Limb (tissue), 2 donors: ENCODE results near the gene PCDHGA7.
"Not testable (repeated sequence)": the region's sequence is repeated elsewhere in the genome, so short reads cannot be mapped to it uniquely, and the experiment has no call there.

Source experiments
- DNase-seq, 2 donors: peaks; one replicate each; pipeline ENCODE4 v3.0.0-alpha.2; 2016; ENCODE audit errors: extremely low spot score in 2 of 2

Gene PCDHGA7

DNA sequence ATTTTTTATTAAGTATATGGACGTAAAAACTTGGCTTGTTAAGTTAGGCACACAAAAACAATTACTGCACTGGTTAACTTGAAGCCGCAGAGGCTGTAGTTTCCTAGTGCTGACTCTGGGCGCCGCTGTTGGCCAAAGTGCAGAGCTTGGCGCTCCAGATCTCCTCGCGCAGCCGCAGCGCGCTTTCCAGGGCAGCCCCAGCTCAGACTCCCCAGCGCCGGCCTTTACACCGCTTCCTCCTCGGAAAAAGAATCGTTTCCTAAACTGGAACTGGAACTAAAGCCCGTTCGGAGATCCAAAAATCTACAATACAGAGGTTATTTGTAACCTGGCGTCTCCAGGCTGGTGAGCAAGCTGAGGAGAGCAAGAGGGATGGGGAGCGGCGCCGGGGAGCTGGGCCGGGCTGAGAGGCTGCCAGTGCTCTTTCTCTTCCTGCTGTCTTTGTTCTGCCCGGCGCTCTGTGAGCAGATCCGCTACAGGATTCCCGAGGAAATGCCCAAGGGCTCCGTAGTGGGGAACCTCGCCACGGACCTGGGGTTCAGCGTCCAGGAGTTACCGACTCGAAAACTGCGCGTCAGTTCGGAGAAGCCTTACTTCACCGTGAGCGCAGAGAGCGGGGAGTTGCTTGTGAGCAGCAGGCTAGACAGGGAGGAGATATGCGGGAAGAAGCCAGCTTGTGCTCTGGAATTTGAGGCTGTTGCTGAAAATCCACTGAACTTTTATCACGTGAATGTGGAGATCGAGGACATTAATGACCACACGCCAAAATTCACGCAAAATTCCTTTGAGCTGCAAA is 15.4 kb downstream of the PCDHGA7 start, which contains the start of gene PCDHGB5:
Gene PCDHGB5, plus strand, starts transcription at position 192 of the 796 bp plus-strand sequence. Its CDS starts 181 bp downstream, at position 373.
- DNase-seq: not testable (repeated sequence)

DNA sequence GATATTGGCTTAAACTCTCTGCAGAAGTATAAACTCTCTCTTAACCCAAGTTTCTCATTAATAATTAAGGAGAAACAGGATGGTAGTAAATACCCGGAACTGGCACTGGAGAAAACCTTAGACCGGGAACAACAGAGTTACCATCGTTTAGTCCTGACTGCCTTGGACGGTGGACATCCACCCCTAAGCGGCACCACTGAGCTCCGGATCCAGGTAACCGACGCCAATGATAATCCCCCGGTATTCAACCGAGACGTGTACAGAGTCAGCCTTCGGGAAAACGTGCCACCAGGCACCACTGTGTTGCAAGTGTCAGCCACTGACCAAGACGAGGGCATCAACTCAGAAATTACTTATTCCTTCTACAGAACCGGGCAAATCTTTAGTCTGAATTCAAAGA is 16.1 kb downstream of the PCDHGA7 start:
- no peak for DNase-seq

DNA sequence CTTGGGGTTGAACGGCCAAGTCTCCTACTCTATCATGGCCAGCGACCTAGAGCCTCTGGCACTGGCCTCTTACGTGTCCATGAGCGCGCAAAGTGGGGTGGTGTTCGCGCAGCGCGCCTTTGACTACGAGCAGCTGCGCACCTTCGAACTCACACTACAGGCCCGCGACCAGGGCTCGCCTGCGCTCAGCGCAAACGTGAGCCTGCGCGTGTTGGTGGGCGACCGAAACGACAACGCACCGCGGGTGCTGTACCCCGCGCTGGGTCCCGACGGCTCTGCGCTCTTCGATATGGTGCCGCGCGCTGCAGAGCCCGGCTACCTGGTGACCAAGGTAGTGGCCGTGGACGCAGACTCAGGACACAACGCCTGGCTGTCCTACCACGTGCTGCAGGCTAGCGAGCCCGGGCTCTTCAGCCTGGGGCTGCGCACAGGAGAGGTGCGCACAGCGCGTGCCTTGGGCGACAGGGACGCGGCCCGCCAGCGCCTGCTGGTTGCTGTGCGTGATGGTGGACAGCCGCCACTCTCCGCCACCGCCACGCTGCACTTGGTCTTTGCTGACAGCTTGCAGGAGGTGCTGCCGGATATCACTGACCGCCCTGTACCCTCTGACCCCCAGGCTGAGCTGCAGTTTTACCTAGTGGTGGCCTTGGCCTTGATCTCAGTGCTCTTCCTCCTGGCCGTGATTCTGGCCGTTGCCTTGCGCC is 17.2 kb downstream of the PCDHGA7 start:
- no peak for DNase-seq

DNA sequence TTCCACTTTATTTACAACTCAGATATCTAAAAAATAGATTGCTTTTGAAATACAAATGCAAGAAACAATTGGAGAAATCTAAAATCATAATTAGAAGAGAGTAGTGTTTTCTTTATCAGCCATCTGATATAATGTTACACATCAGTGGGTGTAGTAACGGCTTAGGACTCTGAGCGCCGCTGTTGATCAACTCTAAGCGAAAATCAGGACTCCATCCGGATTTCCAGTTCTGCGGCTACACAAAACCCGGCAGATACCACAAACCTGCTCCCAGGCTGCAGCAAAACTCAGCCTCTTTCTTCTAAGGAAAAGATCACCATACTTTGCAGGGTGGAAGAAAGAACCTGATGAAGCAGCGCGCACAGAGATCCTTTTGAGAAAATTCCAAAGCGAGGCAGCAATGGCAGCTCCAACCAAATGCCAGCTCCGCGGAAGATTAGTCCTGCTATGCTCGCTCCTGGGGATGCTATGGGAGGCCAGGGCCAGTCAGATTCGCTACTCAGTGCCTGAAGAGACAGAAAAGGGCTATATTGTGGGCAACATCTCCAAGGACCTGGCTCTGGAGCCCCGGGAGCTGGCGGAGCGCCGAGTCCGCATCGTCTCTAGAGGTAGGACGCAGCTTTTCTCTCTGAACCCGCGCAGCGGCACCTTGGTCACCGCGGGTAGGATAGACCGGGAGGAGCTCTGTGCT is 20.2 kb downstream of the PCDHGA7 start, which contains the start of gene PCDHGA9:
Gene PCDHGA9, plus strand, starts transcription at position 226 of the 691 bp plus-strand sequence. Its CDS starts 175 bp downstream, at position 401.
- DNase-seq: peak in 1 of 2 donors; percentile 3

DNA sequence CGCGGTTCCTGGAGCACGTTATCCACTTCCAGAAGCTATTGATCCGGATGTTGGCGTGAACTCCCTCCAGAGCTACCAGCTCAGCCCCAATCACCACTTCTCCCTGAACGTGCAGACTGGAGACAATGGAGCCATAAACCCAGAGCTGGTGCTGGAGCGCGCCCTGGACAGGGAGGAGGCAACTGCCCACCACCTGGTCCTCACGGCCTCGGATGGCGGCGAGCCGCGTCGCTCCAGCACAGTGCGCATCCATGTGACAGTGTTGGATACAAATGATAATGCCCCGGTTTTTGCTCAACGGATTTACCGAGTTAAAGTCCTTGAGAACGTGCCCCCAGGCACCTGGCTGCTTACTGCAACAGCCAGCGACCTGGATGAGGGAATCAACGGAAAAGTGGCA is 20.8 kb downstream of the PCDHGA7 start:
- no peak for DNase-seq

DNA sequence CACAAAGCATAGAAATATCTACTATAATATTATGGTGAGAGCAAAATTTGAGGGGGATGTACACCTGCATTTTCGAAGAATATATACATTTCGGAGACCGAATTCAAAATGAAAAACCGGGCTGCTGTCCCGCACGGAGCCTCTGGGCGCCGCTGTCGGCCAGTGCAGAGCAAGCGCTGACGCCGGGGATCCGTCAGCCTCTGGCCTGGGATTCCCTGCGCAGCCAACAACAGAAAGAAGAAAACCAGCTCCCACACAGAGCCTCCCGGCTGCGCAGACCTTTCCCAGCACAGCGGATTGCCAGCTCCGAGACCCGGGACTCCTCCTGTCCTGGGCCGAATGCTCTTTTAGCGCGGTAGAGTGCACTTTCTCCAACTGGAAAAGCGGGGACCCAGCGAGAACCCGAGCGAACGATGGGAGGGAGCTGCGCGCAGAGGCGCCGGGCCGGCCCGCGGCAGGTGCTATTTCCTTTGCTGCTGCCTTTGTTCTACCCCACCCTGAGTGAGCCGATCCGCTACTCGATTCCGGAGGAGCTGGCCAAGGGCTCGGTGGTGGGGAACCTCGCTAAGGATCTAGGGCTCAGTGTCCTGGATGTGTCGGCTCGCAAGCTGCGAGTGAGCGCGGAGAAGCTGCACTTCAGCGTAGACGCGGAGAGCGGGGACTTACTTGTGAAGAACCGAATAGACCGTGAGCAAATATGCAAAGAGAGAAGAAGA is 25.4 kb downstream of the PCDHGA7 start, which contains the start of gene PCDHGB6:
Gene PCDHGB6, plus strand, starts transcription at position 232 of the 716 bp plus-strand sequence. Its CDS starts 182 bp downstream, at position 414.
- peak; percentile 16 to 61 for DNase-seq

DNA sequence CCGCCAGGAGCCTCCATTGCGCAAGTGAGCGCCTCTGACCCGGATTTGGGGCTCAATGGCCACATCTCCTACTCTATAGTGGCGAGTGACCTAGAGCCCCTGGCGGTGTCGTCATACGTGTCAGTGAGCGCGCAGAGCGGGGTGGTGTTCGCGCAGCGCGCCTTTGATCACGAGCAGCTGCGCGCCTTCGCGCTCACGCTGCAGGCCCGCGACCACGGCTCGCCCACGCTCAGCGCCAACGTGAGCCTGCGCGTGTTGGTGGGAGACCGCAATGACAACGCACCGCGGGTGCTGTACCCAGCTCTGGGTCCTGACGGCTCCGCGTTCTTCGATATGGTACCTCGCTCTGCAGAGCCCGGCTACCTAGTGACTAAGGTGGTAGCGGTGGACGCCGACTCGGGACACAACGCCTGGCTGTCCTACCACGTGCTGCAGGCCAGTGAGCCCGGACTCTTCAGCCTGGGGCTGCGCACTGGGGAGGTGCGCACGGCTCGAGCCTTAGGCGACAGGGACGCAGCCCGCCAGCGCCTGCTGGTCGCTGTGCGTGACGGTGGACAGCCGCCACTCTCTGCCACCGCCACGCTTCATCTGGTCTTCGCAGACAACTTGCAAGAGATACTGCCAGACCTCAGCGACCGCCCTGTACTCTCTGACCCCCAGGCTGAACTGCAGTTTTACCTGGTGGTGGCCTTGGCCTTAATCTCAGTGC is 27.2 kb downstream of the PCDHGA7 start:
- no peak for DNase-seq

DNA sequence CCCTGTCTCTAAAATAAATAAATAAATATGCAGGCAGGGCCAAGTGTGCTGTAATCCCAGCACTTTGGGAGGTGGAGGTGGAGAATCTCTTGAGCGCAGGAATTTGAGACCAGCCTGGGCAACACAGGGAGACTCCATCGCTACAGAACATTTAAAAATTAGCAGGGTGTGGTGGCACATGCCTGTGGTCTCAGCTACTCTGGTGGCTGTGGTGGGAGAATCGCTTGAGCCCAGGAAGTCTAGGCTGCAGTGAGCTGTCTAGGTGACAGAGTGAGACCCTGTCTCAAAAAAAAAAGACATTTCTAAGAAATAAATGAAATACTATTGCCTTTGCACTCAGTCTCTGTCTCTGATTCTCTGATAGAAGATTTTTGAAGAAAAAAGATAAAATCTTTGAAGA is 29.0 kb downstream of the PCDHGA7 start:
- DNase-seq: no peak

DNA sequence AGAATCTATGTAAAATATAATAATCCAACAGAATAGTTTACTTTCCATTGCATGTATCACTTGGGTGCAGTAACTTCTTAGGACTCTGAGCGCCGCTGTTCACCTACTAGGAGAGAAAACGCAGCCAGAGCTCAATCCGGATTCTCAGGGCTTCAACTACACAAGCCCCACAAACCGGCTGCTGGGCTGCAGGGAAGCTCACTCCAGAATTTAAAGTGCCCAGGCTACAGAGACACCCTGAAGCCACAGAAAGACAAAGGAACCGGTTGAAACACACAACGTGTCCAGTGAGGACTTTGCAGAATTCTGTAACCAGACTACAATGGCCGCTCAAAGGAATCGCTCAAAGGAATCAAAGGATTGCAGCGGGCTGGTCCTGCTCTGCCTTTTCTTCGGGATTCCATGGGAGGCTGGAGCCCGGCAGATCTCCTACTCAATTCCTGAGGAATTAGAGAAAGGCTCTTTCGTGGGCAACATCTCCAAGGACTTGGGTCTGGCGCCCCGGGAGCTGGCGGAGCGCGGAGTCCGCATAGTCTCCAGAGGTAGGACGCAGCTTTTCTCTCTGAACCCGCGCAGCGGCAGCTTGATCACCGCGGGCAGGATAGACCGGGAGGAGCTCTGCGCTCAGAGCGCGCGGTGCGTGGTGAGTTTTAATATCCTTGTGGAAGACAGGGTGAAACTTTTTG is 30.5 kb downstream of the PCDHGA7 start, which contains the start of gene PCDHGA10:
Gene PCDHGA10, plus strand, starts transcription at position 134 of the 686 bp plus-strand sequence. Its CDS starts 189 bp downstream, at position 323.
- DNase-seq: peak in 1 of 2 donors; percentile 5

DNA sequence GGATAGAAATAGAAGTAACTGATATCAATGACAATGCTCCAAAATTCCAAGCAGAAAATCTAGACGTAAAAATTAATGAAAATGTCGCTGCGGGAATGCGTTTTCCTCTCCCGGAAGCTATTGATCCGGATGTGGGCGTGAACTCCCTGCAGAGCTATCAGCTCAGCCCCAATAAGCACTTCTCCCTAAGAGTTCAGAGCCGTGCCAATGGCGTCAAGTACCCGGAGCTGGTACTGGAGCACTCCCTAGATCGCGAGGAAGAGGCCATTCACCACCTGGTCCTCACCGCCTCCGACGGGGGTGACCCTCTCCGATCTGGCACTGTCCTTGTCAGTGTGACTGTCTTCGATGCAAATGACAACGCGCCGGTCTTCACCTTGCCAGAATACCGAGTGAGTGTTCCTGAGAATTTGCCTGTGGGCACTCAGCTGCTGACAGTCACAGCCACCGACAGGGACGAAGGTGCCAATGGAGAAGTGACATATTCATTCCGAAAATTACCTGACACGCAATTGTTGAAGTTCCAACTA is 31.1 kb downstream of the PCDHGA7 start:
- DNase-seq: no peak

DNA sequence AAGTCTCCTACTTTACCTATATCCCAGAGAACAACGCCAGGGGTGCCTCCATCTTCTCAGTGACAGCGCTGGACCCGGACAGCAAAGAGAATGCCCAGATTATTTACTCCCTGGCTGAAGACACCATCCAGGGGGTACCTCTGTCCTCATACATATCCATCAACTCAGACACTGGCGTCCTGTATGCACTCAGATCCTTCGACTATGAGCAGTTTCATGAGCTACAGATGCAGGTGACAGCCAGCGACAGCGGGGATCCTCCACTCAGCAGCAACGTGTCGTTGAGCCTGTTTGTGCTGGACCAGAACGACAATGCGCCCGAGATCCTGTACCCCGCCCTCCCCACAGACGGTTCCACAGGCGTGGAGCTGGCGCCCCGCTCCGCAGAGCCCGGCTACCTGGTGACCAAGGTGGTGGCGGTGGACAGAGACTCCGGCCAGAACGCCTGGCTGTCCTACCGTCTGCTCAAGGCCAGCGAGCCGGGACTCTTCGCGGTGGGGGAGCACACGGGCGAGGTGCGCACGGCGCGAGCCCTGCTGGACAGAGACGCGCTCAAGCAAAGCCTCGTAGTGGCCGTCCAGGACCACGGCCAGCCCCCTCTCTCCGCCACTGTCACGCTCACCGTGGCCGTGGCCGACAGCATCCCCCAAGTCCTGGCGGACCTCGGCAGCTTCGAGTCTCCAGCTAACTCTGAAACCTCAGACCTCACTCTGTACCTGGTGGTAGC is 32.2 kb downstream of the PCDHGA7 start:
- not testable (repeated sequence) for DNase-seq

DNA sequence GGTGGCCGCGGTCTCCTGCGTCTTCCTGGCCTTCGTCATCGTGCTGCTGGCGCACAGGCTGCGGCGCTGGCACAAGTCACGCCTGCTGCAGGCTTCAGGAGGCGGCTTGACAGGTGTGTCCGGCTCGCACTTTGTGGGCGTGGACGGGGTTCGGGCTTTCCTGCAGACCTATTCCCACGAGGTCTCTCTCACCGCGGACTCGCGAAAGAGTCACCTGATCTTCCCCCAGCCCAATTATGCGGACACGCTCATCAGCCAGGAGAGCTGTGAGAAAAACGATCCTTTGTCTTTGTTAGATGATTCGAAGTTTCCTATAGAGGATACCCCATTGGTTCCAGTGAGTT is 32.7 kb downstream of the PCDHGA7 start:
- not testable (repeated sequence) for DNase-seq

DNA sequence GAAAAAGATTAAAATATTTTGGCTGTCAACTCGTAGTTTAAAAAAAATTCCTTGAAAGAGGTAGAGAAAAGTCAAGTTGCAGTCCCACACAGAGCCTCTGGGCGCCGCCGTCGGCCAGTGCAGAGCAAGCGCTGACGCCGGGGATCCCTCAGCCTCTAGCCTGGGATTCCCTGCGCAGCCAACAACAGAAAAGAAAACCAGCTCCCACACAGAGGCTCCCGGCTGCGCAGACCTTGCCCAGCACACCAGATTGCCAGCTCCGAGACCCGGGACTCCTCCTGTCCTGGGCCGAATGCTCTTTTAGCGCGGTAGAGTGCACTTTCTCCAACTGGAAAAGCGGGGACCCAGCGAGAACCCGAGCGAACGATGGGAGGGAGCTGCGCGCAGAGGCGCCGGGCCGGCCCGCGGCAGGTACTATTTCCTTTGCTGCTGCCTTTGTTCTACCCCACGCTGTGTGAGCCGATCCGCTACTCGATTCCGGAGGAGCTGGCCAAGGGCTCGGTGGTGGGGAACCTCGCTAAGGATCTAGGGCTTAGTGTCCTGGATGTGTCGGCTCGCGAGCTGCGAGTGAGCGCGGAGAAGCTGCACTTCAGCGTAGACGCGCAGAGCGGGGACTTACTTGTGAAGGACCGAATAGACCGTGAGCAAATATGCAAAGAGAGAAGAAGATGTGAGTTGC is 35.1 kb downstream of the PCDHGA7 start, which contains the start of gene PCDHGB7:
Gene PCDHGB7, plus strand, starts transcription at position 184 of the 679 bp plus-strand sequence. Its CDS starts 183 bp downstream, at position 367.
- DNase-seq: peak; percentile 44 to 67

DNA sequence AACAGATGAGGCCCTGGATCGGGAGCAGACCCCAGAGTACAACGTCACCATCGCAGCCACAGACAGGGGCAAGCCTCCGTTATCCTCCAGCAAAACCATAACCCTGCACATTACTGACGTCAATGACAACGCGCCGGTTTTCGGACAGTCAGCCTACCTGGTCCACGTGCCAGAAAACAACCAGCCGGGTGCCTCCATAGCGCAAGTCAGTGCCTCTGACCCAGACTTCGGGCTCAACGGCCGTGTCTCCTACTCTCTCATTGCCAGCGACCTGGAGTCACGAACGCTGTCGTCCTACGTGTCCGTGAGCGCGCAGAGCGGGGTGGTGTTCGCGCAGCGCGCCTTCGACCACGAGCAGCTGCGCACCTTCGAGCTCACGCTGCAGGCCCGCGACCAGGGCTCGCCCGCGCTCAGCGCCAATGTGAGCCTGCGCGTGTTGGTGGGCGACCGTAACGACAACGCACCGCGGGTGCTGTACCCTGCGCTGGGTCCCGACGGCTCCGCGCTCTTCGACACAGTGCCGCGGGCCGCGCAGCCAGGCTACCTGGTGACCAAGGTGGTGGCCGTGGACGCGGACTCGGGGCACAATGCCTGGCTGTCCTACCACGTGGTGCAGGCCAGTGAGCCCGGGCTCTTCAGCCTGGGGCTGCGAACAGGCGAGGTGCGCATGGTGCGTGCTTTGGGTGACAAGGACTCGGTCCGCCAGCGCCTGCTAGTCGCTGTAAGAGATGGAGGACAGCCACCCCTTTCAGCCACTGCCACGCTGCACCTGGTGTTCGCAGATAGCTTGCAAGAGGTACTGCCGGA is 36.7 kb downstream of the PCDHGA7 start:
- no peak for DNase-seq

DNA sequence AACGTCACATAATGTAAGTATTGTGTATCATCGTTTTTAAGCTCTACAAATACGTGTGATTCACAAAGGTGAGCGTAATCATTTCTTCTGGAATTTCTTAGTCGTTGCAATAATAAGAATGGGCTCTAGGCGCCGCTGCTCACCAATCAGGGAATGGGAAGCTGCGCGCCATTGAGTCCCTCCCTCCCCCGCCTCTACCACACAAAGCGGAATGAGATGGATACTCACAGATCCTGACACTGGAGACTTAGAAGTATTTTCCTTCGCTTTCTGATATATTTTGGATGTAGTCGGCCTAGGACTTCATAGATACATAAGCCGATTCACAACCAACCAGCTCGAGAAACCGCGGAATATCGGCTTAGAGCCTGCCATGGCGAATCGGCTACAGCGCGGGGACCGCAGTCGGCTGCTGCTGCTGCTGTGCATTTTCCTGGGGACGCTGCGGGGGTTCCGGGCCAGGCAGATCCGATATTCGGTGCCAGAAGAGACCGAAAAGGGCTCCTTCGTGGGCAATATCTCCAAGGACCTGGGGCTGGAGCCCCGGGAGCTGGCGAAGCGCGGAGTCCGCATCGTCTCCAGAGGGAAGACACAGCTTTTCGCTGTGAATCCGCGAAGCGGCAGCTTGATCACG is 38.4 kb downstream of the PCDHGA7 start, which contains the start of gene PCDHGA11:
Gene PCDHGA11, plus strand, starts transcription at position 197 of the 634 bp plus-strand sequence. Its CDS starts 177 bp downstream, at position 374.
- no peak for DNase-seq

DNA sequence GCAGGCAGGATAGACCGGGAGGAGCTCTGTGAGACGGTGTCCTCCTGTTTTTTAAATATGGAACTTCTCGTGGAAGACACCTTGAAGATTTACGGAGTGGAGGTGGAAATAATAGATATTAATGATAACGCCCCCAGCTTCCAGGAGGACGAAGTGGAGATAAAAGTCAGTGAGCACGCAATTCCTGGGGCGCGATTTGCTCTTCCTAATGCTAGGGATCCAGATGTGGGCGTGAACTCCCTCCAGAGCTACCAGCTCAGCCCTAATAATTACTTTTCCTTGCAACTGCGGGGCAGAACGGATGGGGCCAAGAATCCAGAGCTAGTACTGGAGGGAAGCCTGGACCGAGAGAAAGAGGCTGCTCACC is 38.9 kb downstream of the PCDHGA7 start:
- no peak for DNase-seq
